Adrenal gland (tissue), 5 donors: ENCODE results near the gene SHB.

Experiments
- POLR2A ChIP-seq, 2 donors: fragments of 450-650 bp; IDR thresholded peaks; one replicate each; pipeline ENCODE4 v1.6.1; 2017; ENCODE audit warnings: antibody characterized with exemption in 2 of 2, mild to moderate bottlenecking in 2 of 2, moderate library complexity in 1 of 2
- TF ChIP-seq, protein P1 (sequence below), 6 experiments: fragments of 450-650 bp in 4 of 6; fragments of 200-600 bp in 2 of 6; sonication (generic) in 1 of 6; IDR thresholded peaks; 1 replicate in 5 of 6; 2 replicates in 1 of 6; pipeline versions ENCODE4 v1.5.1 to v1.8.0; 2016 to 2021; ENCODE audit warnings: antibody characterized with exemption in 6 of 6, mild to moderate bottlenecking in 2 of 6, moderate library complexity in 1 of 6
- donor health status: DM: no; HTN: no; CAD: no.

DNA sequence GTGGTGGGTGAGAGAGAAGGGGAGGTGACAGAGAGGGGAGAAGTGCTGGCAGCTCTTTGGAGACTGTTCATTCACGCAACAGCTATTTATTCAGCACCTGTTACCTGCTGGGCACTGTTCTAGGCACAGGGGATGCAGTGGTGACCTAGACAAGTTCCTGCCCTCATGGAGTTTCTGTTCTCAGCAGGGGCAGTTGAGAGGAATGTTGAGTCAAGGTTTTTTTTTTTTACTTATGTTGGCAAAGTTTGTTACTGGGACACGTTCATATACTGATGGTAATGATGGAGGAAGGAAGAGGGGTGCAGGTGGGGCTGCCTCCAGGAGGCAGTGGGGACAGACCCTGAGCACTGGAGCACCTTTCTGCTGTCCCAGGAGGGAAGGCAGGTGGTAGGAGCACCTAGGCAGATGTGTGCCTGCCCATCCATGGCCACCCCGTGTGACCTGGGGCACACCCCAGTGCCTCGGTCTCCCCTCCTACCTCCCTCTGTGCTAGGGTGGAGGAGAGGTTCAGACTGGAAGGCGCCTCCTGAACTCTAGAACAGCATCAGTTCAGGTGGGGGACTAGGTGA lies 115.7 kb downstream of the SHB start:
- TF ChIP-seq, protein P1, sequence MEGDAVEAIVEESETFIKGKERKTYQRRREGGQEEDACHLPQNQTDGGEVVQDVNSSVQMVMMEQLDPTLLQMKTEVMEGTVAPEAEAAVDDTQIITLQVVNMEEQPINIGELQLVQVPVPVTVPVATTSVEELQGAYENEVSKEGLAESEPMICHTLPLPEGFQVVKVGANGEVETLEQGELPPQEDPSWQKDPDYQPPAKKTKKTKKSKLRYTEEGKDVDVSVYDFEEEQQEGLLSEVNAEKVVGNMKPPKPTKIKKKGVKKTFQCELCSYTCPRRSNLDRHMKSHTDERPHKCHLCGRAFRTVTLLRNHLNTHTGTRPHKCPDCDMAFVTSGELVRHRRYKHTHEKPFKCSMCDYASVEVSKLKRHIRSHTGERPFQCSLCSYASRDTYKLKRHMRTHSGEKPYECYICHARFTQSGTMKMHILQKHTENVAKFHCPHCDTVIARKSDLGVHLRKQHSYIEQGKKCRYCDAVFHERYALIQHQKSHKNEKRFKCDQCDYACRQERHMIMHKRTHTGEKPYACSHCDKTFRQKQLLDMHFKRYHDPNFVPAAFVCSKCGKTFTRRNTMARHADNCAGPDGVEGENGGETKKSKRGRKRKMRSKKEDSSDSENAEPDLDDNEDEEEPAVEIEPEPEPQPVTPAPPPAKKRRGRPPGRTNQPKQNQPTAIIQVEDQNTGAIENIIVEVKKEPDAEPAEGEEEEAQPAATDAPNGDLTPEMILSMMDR (IDR thresholded peaks at IDR 0.05) = no peak
- no peak for TF ChIP-seq POLR2A (IDR thresholded peaks at IDR 0.05)
